ENCODE results near the gene C1orf146.
"Not testable (repeated sequence)": the region's sequence is repeated elsewhere in the genome, so short reads cannot be mapped to it uniquely, and the experiment has no call there.

The C1orf146 gene

DNA sequence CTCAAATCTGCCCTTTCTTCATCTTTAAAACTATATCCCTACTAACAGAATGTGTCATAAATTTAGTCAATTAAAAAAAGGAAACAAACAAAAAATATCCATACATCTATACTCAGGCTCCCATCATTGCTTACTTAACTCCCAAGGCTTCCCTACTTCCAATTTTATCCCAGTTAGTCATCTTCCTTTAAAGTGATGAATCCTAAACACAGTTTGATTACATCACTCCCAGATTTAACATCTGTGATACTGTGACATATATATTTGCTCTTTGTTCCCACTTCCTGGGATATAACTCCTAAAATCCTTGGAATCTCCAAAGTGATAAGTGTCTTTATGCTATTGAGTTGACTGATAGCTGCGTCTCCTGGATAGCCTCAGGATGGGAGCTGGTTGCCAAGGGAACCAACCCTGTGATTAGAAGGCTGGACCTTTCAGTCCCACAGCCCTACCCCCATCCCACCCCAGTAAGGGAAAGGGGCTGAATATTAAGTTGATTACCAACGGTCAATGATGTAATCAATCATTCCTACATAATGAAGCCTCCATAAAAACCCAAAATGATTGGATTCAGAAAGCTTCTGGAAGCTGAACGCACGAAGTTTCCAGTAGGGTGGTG, 59.5 kb downstream of the C1orf146 start:
- H3K27ac ChIP-seq (ENCODE audit: low read length): no peak overlapping the region
- no peaks in the 10 kb centered on the region for H3K27me3 ChIP-seq (ENCODE audit: low read depth, low read length)
- no peak overlapping the region for H2AFZ ChIP-seq (ENCODE audit: low read depth, low read length)
- no peak overlapping the region for H3K9ac ChIP-seq (ENCODE audit: low read length)
- no peaks in the 10 kb centered on the region for H3K4me1 ChIP-seq (ENCODE audit: low read length)
- H3K4me2 ChIP-seq (ENCODE audit: low read length): no peak overlapping the region
- no peaks in the 10 kb centered on the region for H3K36me3 ChIP-seq (replicated peaks; ENCODE audit: low read depth, low read length)
- H3K4me3 ChIP-seq (ENCODE audit: low read length): no peak overlapping the region
- H4K20me1 ChIP-seq (ENCODE audit: insufficient read depth, low read length): no peaks in the 10 kb centered on the region
- no peaks in the 10 kb centered on the region for H3K9me3 ChIP-seq (ENCODE audit: insufficient read depth, low read length)
- no peaks in the 10 kb centered on the region for H3K79me2 ChIP-seq (ENCODE audit: low read length)
- no peak for TF ChIP-seq EZH2phosphoT487 (IDR thresholded peaks at IDR 0.05; ENCODE audit: low read depth)
- TF ChIP-seq, protein P1, sequence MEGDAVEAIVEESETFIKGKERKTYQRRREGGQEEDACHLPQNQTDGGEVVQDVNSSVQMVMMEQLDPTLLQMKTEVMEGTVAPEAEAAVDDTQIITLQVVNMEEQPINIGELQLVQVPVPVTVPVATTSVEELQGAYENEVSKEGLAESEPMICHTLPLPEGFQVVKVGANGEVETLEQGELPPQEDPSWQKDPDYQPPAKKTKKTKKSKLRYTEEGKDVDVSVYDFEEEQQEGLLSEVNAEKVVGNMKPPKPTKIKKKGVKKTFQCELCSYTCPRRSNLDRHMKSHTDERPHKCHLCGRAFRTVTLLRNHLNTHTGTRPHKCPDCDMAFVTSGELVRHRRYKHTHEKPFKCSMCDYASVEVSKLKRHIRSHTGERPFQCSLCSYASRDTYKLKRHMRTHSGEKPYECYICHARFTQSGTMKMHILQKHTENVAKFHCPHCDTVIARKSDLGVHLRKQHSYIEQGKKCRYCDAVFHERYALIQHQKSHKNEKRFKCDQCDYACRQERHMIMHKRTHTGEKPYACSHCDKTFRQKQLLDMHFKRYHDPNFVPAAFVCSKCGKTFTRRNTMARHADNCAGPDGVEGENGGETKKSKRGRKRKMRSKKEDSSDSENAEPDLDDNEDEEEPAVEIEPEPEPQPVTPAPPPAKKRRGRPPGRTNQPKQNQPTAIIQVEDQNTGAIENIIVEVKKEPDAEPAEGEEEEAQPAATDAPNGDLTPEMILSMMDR (IDR thresholded peaks at IDR 0.05; ENCODE audit: low read depth, low read length): no peak

DNA sequence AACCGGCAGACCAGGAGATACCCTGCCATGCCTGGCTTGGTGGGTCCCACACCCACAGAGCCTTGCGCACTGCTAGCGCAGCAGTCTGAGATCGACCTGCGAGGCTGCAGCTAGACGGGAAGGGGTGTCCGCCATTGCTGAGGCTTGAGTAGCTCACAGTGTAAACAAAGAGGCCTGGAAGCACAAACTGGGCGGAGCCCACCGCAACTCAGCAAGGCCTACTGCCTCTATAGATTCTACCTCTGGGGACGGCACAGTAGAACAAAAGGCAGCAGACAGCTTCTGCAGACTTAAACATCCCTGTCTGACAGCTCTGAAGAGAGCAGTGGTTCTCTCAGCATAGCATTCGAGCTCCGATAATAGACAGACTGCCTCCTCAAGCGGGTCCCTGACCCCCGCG, 62.1 kb downstream of the C1orf146 start:
- not testable (repeated sequence) for H3K4me1 ChIP-seq (ENCODE audit: low read length); H3K27ac ChIP-seq (ENCODE audit: low read length); H2AFZ ChIP-seq (ENCODE audit: low read depth, low read length); H3K36me3 ChIP-seq (replicated peaks; ENCODE audit: low read depth, low read length); H3K27me3 ChIP-seq (ENCODE audit: low read depth, low read length); H3K9ac ChIP-seq (ENCODE audit: low read length); H3K4me2 ChIP-seq (ENCODE audit: low read length); H3K79me2 ChIP-seq (ENCODE audit: low read length); H3K4me3 ChIP-seq (ENCODE audit: low read length); H4K20me1 ChIP-seq (ENCODE audit: insufficient read depth, low read length); H3K9me3 ChIP-seq (ENCODE audit: insufficient read depth, low read length)

DNA sequence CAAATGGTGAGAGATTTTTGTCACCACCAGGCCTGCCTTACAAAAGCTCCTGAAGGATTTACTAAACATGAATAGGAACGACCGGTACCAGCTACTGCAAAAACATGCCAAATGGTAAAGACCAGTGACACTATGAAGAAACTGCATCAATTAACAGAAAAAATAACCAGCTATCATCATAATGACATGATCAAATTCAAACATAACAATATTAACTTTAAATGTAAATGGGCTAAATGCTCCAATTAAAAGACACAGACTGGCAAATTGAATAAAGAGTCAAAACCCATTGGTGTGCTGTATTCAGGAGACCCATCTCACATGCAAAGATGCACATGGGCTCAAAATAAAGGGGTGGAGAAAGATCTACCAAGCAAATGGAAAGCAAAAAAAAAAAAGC, 63.7 kb downstream of the C1orf146 start:
- not testable (repeated sequence) for H3K79me2 ChIP-seq (ENCODE audit: low read length); H3K9me3 ChIP-seq (ENCODE audit: insufficient read depth, low read length); H3K36me3 ChIP-seq (replicated peaks; ENCODE audit: low read depth, low read length); H3K4me2 ChIP-seq (ENCODE audit: low read length); H3K4me3 ChIP-seq (ENCODE audit: low read length); H3K27ac ChIP-seq (ENCODE audit: low read length); H3K4me1 ChIP-seq (ENCODE audit: low read length); H2AFZ ChIP-seq (ENCODE audit: low read depth, low read length); H3K9ac ChIP-seq (ENCODE audit: low read length); H3K27me3 ChIP-seq (ENCODE audit: low read depth, low read length); H4K20me1 ChIP-seq (ENCODE audit: insufficient read depth, low read length)

DNA sequence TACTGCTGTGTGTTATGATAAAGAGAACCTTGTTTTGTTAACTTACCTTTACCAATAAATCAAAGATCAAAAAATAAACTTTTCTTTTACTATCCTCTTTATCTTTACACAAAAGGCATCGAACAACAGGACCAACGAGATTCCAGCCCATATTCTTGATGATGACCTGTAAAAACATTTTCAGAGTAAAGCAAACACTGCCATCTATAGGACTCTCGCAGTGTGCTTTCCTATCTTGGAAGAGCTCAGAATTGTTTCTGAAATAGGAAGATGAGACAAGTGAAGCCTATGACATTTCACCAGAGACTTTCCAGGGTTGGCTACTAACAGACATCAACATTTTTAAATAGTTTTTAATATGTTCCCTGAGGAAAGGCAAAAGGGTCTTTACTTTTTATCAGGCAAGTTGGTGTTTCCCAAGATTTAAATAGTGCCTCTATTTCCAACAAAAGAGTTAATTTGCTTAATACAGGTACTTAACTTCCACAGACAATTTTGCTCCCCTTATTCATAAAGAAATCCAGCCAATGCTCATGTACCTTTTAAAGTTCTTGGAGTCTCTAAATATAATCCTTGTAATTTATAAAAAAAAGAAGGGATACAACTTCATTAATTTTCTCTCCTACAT, 73.8 kb downstream of the C1orf146 start:
- H3K79me2 ChIP-seq (ENCODE audit: low read length): no peaks in the 10 kb centered on the region
- no peak overlapping the region for H3K4me2 ChIP-seq (ENCODE audit: low read length)
- H4K20me1 ChIP-seq (ENCODE audit: insufficient read depth, low read length): no peaks in the 10 kb centered on the region
- H3K4me3 ChIP-seq (ENCODE audit: low read length): no peak overlapping the region
- H3K9me3 ChIP-seq (ENCODE audit: insufficient read depth, low read length): no peaks in the 10 kb centered on the region
- TF ChIP-seq EZH2phosphoT487 (IDR thresholded peaks at IDR 0.05; ENCODE audit: low read depth): no peak
- TF ChIP-seq, protein P1 (IDR thresholded peaks at IDR 0.05; ENCODE audit: low read depth, low read length): peak; percentile 55
- no peak overlapping the region for H3K9ac ChIP-seq (ENCODE audit: low read length)
- H3K36me3 ChIP-seq (replicated peaks; ENCODE audit: low read depth, low read length): peaks cover 22% of the 10 kb centered on the region
- H2AFZ ChIP-seq (ENCODE audit: low read depth, low read length): no peak overlapping the region
- H3K4me1 ChIP-seq (ENCODE audit: low read length): no peaks in the 10 kb centered on the region
- H3K27me3 ChIP-seq (ENCODE audit: low read depth, low read length): no peaks in the 10 kb centered on the region
- no peak overlapping the region for H3K27ac ChIP-seq (ENCODE audit: low read length)

All from OCI-LY3 (cell line).